LNCaP clone FGC (cell line): ENCODE measurements around the gene NME3.

Experiments
- DNase-seq: peaks from one replicate; pipeline ENCODE4 v3.0.0-alpha.2; 2011; ENCODE audit warnings: low read depth
- H3K4me3 ChIP-seq: 2 replicates; pipeline ENCODE4 v1.5.1; 2011; ENCODE audit warnings: mild to moderate bottlenecking, low read depth, low read length, control low read depth
- TF ChIP-seq, protein P1 (sequence below): IDR thresholded peaks from 2 replicates; pipeline ENCODE4 v1.5.1; 2012; ENCODE audit warnings: mild to moderate bottlenecking; ENCODE audit not compliant: control insufficient read depth, insufficient read depth; ENCODE audit errors: extremely low read depth

NME3 gene

DNA sequence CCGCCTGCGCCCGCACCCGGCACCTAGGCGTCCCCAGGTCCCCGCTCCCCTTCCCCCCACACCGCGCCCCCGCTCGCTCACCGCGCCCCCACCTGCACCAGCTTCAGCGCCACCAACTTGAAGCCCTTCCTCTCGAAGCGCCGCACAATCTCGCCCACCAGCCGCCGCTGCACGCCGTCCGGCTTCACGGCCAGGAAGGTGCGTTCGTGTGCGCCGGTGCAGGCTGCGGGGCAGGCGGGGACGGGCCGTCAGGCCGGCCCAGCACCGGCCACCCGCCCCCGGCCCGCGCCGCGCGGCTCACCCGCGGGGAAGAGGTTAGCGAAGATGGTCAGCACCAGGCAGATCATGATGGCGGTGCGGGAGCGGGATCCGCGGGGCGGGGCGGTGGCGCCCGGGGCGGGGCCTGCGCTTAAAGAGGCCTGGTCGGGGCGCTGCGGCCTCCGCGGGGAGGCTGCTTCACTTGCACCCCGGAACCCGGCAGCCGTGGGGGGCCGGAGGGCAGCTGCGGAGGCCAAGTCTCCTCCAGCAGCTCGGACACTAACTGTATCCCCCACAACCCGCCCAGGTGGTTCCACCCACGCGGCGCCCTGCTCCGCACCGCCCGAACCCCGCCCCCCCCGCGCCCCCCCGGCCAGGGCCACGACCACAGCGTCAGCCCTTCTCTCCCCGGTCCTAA is at the start of gene NME3:
TSS of gene NME3 (minus strand) at position 356 of the 676 bp plus-strand sequence. CDS start at position 347, 9 bp downstream.
- TF ChIP-seq, protein P1, sequence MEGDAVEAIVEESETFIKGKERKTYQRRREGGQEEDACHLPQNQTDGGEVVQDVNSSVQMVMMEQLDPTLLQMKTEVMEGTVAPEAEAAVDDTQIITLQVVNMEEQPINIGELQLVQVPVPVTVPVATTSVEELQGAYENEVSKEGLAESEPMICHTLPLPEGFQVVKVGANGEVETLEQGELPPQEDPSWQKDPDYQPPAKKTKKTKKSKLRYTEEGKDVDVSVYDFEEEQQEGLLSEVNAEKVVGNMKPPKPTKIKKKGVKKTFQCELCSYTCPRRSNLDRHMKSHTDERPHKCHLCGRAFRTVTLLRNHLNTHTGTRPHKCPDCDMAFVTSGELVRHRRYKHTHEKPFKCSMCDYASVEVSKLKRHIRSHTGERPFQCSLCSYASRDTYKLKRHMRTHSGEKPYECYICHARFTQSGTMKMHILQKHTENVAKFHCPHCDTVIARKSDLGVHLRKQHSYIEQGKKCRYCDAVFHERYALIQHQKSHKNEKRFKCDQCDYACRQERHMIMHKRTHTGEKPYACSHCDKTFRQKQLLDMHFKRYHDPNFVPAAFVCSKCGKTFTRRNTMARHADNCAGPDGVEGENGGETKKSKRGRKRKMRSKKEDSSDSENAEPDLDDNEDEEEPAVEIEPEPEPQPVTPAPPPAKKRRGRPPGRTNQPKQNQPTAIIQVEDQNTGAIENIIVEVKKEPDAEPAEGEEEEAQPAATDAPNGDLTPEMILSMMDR = no peak
- peak within 1 kb of the TSS; percentile 94 for H3K4me3 ChIP-seq
- DNase-seq = no peak

DNA sequence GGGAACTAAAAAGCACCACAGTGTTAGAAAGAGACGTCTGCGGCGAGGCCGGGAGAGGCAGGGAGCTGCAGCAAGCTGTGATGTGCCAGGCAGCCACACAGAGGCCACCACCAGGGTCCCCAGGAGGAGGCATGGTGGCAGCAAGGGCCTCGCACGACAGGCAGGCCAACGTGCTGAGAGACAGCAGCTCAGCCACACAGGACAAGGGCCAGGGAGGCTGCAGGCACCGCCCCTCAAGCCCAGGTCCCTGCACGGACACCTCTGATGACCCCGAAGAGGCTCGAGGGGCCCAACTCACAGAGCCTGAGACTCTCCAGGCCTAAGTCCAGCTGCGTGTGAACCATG is 49.6 kb upstream of the NME3 start:
- H3K4me3 ChIP-seq = no peak overlapping the region
- TF ChIP-seq, protein P1 = no peak
- no peak for DNase-seq

DNA sequence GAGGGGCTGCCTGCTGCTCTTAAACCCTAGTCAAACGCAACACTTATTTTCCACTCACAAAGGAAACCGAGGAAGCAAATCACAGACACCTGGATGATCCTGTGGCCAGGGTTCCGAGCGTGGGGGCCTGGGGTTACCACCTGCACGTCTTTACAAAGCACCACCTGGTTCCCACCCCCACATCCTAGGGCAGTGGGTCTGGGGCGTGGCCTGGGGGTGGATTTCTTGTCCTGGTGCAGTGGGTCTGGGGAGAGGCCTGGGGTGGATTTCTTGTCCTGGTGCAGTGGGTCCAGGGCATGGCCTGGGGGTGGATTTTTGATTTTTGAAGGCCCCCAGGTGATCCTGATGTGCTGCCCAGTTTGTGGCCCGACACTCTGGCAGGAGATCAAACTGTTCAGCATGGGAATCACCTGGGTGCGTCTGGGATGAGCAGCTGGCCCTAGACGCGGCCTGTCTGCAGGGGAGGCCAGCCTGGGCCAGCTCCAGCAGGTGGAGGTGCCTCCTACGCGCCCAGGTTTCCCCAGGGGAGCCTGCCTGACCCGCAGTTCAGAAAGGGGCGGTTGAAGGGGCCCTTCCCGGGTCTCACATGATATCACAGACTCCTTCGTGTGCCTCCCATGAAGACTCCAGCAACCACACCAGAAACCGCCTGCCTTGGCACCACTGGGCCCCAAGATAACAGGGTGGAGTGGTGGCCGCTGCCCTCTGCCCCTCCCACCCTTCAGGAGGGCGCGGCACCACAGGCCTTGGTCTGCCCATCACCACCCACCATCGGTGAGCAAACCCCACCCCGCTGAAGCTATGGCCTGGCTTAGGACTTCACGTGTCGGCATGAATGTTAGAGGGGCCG is 49.0 kb upstream of the NME3 start:
- TF ChIP-seq, protein P1 = no peak
- H3K4me3 ChIP-seq = no peak overlapping the region
- no peak for DNase-seq

DNA sequence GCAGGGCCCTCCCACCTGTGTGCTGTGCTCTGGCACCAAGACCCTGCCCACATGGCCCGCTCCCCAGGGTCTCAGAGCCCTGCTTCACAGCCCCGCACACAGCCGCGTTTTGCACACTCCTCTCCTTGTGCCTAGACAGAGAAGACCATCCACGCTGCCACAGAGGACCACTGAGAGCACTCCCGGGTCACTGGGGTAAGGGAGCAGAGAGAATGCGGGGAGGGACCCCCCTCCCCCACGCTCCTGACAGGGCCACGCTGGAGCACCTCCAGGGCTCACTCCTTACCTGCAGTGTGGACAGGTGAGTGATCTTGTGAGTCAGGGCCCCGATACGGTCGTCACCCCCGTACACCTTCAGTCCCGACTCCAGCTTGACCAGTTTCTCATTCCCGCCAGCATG is 48.3 kb upstream of the NME3 start:
- no peak overlapping the region for H3K4me3 ChIP-seq
- TF ChIP-seq, protein P1 = no peak
- no peak for DNase-seq

- no peak overlapping the region for H3K4me3 ChIP-seq
- DNase-seq = no peak
- TF ChIP-seq, protein P1 = no peak
Measured at GRCh38 chr16:1818873-1819525, 47.7 kb upstream of the NME3 start.

GRCh38 chr16:1818204-1818872 is 47.0 kb upstream of the NME3 start:
- TF ChIP-seq, protein P1 = no peak
- no peak overlapping the region for H3K4me3 ChIP-seq
- DNase-seq = no peak
